GM12878 (cell line): ENCODE measurements around the gene STYXL1. TPM values are rescaled to one million over a fixed set of nuclear protein-coding genes. Genes with fewer than 3 reads are reported as not detected.

Experiments
- ATAC-seq: fragments of 200-7000 bp; cut with Tn5 transposase; 3 replicates; pipeline ENCODE4 v1.9.1; 2020; ENCODE audit warnings: mild to moderate bottlenecking, moderate library complexity
- BruUV-seq: library from RNA; stranded (reverse); fragments of 400-500 nt; replicated peaks from 2 replicates; lab custom pipeline; 2021; lab: Mats Ljungman, UMichigan
- CTCF ChIA-PET: fragments of 300-600 bp; sonication (Branson Sonifier 250); formaldehyde crosslinking; extraction: SDS; loops from one replicate; lab custom pipeline; 2021; ENCODE audit warnings: inconsistent platforms; lab: Yijun Ruan, JAX
- POLR2A ChIA-PET: fragments of 350-600 bp; formaldehyde crosslinking; extraction: SDS; loops from one replicate; lab custom pipeline; 2021; ENCODE audit warnings: inconsistent platforms; lab: Charles Lee
- RAD21 ChIA-PET: fragments of 300-600 bp; sonication (Branson Sonifier 250); formaldehyde crosslinking; loops from one replicate; lab custom pipeline; 2023; ENCODE audit warnings: antibody characterized with exemption; ENCODE audit not compliant: unreplicated experiment; lab: Charles Lee
- SMC1A ChIA-PET: fragments of 300-600 bp; sonication (Branson Sonifier 250); formaldehyde crosslinking; loops from one replicate; lab custom pipeline; 2023; ENCODE audit not compliant: unreplicated experiment, uncharacterized antibody; lab: Charles Lee
- DNase-seq: peaks from one replicate; pipeline ENCODE4 v3.0.0-alpha.2; 2011; ENCODE audit warnings: low read depth, low spot score
- FAIRE-seq: peaks from 3 replicates; lab custom pipeline; 2011; peaks lifted over from hg19 to GRCh38; lab: Jason Lieb, UNC
- H2AFZ ChIP-seq: 2 replicates; pipeline ENCODE4 v1.6.0; 2011; ENCODE audit warnings: low read depth, low read length, control low read depth; ENCODE audit not compliant: control insufficient read depth
- H3K27ac ChIP-seq: 2 replicates; pipeline ENCODE4 v1.5.1; 2011; ENCODE audit warnings: control low read depth; ENCODE audit not compliant: control insufficient read depth, insufficient read depth
- H3K27me3 ChIP-seq, 2 experiments: replicated peaks in 1 of 2; 2 replicates each; pipeline versions ENCODE4 v1.6.0 to v1.6.1; 2011; ENCODE audit warnings: low read length in 1 of 2; ENCODE audit not compliant: control insufficient read depth in 2 of 2, insufficient read depth in 2 of 2
- H3K36me3 ChIP-seq, 2 experiments: 2 replicates each; pipeline ENCODE4 v1.5.1; 2011; ENCODE audit warnings: low read length in 1 of 2; ENCODE audit not compliant: control insufficient read depth in 2 of 2, insufficient read depth in 2 of 2
- H3K4me1 ChIP-seq: 2 replicates; pipeline ENCODE4 v1.6.1; 2011; ENCODE audit warnings: mild to moderate bottlenecking, low read length, moderate library complexity, mixed read lengths; ENCODE audit not compliant: control insufficient read depth, insufficient read depth
- H3K4me2 ChIP-seq: 2 replicates; pipeline ENCODE4 v1.6.0; 2011; ENCODE audit warnings: control low read depth; ENCODE audit not compliant: control insufficient read depth, insufficient read depth
- H3K4me3 ChIP-seq: fragments of 200-600 bp; sonication (generic); 2 replicates; pipeline ENCODE4 v1.5.1; 2016
- H3K79me2 ChIP-seq: 2 replicates; pipeline ENCODE4 v1.6.0; 2011; ENCODE audit warnings: low read length; ENCODE audit not compliant: control insufficient read depth, insufficient read depth
- H3K9ac ChIP-seq: 2 replicates; pipeline ENCODE4 v1.8.0; 2011; ENCODE audit warnings: low read length, control low read depth, mixed read lengths; ENCODE audit not compliant: control insufficient read depth, insufficient read depth
- H3K9me3 ChIP-seq: replicated peaks from 3 replicates; pipeline ENCODE4 v1.5.1; 2011; ENCODE audit warnings: mild to moderate bottlenecking, low read length; ENCODE audit not compliant: control insufficient read depth, insufficient read depth
- H4K20me1 ChIP-seq: 2 replicates; pipeline ENCODE4 v1.6.0; 2011; ENCODE audit not compliant: control insufficient read depth, insufficient read depth
- BCL3 ChIP-seq: IDR thresholded peaks from 2 replicates; pipeline ENCODE4 v1.6.1; 2011; ENCODE audit warnings: borderline replicate concordance, low read depth, mild to moderate bottlenecking, moderate library complexity, low read length; ENCODE audit not compliant: insufficient read depth, poor library complexity, severe bottlenecking
- CBFB ChIP-seq: IDR thresholded peaks from 2 replicates; pipeline ENCODE4 v1.6.1; 2016; ENCODE audit warnings: antibody characterized with exemption, low read depth
- CBX5 ChIP-seq: sonication (generic); IDR thresholded peaks from 2 replicates; pipeline ENCODE4 v1.6.1; 2016; ENCODE audit warnings: low read depth, moderate library complexity, mild to moderate bottlenecking, inconsistent platforms
- E2F8 ChIP-seq: fragments of 450-650 bp; IDR thresholded peaks from 2 replicates; pipeline ENCODE4 v1.6.1; 2018; ENCODE audit warnings: mild to moderate bottlenecking, low read depth, moderate library complexity; ENCODE audit not compliant: partially characterized antibody
- EGR1 ChIP-seq, 2 experiments: IDR thresholded peaks; 1 replicate in 1 of 2; 2 replicates in 1 of 2; pipeline ENCODE4 v1.6.1; 2011 to 2012; ENCODE audit warnings: low read depth in 2 of 2, low read length in 2 of 2, borderline replicate concordance in 1 of 2, mild to moderate bottlenecking in 1 of 2, moderate library complexity in 1 of 2
- ESRRA ChIP-seq: IDR thresholded peaks from 2 replicates; pipeline ENCODE4 v1.6.1; 2012; ENCODE audit warnings: mild to moderate bottlenecking, low read length, improper control_type of control experiment
- HDGF ChIP-seq: fragments of 450-650 bp; IDR thresholded peaks from 2 replicates; pipeline ENCODE4 v1.6.1; 2016; ENCODE audit warnings: antibody characterized with exemption
- KDM1A ChIP-seq: fragments of 200-600 bp; sonication (generic); IDR thresholded peaks from 2 replicates; pipeline ENCODE4 v1.6.1; 2016; ENCODE audit warnings: borderline replicate concordance
- KLF5 ChIP-seq: fragments of 450-650 bp; IDR thresholded peaks from 2 replicates; pipeline ENCODE4 v1.6.1; 2014; ENCODE audit warnings: mild to moderate bottlenecking; ENCODE audit not compliant: partially characterized antibody
- PBX3 ChIP-seq: IDR thresholded peaks from 2 replicates; pipeline ENCODE4 v1.6.1; 2011; ENCODE audit warnings: mild to moderate bottlenecking, low read depth, low read length, moderate library complexity; ENCODE audit not compliant: insufficient replicate concordance
- POLR2AphosphoS5 ChIP-seq: IDR thresholded peaks from 2 replicates; pipeline ENCODE4 v1.6.1; 2011; ENCODE audit warnings: mild to moderate bottlenecking, low read length, inconsistent platforms
- RFX5 ChIP-seq: IDR thresholded peaks from 2 replicates; pipeline ENCODE4 v1.6.1; 2011; ENCODE audit warnings: low read depth, low read length, improper control_type of control experiment
- SP1 ChIP-seq: IDR thresholded peaks from one replicate; pipeline ENCODE4 v1.6.1; 2011; ENCODE audit warnings: low read depth, low read length
- SRF ChIP-seq, 2 experiments: IDR thresholded peaks; 2 replicates each; pipeline ENCODE4 v1.6.1; 2011; ENCODE audit warnings: low read depth in 2 of 2, low read length in 2 of 2, mild to moderate bottlenecking in 1 of 2, moderate library complexity in 1 of 2
- USF2 ChIP-seq: IDR thresholded peaks from 2 replicates; pipeline ENCODE4 v1.6.1; 2011; ENCODE audit warnings: low read depth, low read length, improper control_type of control experiment, borderline replicate concordance
- ZBTB33 ChIP-seq: fragments of 450-650 bp; IDR thresholded peaks from 2 replicates; pipeline ENCODE4 v1.6.1; 2017; ENCODE audit warnings: mild to moderate bottlenecking
- ZNF622 ChIP-seq: fragments of 450-650 bp; IDR thresholded peaks from 2 replicates; pipeline ENCODE4 v1.6.1; 2017; ENCODE audit warnings: mild to moderate bottlenecking, inconsistent platforms
- ZZZ3 ChIP-seq: IDR thresholded peaks from 2 replicates; pipeline ENCODE4 v1.6.1; 2011; ENCODE audit warnings: low read depth; ENCODE audit not compliant: control insufficient read depth, insufficient read length
- WGBS: methylation state at CpG from one replicate; pipeline ENCODE4 v1.1.6; 2016; ENCODE audit warnings: low lambda C conversion rate; ENCODE audit not compliant: insufficient replicate concordance, insufficient coverage; ENCODE audit errors: missing lambda C conversion rate; 5-methylcytosine and 5-hydroxymethylcytosine counted together
- in situ Hi-C: fragments of 300-500 bp; cut with MboI; formaldehyde crosslinking; loops from 9 replicates; pipeline ENCODE4 v1.14.3; 2018; ENCODE audit warnings: mixed read lengths
- intact Hi-C: fragments of 100-400 bp; cut with micrococcal nuclease; formaldehyde crosslinking; loops from one replicate; pipeline ENCODE4 v1.14.2; 2022; ENCODE audit not compliant: unreplicated experiment
- polyA plus RNA-seq, 11 experiments: library from polyadenylated mRNA; depleted of rRNA in 4 of 11; unstranded in 6 of 11; stranded (reverse) in 5 of 11; fragments of >200 nt; fragmentation: Nextera tagmentation in 4 of 11; fragmentation: Illumina TruSeq in 1 of 11; extraction: Ambion mirVana in 4 of 11; extraction: Trizol in 1 of 11; gene quantifications; 1 replicate in 1 of 11; 2 replicates in 10 of 11; pipeline versions ENCODE4 v1.2.1 to v1.2.3, GENCODE V29; 2011 to 2016; ENCODE audit warnings: inconsistent platforms in 2 of 11, missing spikeins in 2 of 11, low read depth in 1 of 11
- total RNA-seq, 4 experiments: library from RNA; depleted of rRNA in 3 of 4; stranded (reverse); fragments of >200 nt in 3 of 4; fragmentation: Illumina TruSeq in 1 of 4; extraction: Trizol in 1 of 4; gene quantifications; 2 replicates each; pipeline versions ENCODE4 v1.2.1 to v1.2.3, GENCODE V29; 2013 to 2021

Gene STYXL1
- total and polyA plus RNA-seq, 10 of the 15 experiments (the other 5 are each of a cell fraction or from before 2014, with no cell fraction given): 18.4 to 65.9 (median 40.7) TPM

- SMC1A ChIA-PET: no interaction called here
Observed at GRCh38 chr7:76076995-76077394, 29.2 kb upstream of the STYXL1 start.

More at GRCh38 chr7:76076995-76077394, 29.2 kb upstream of the STYXL1 start:
- no peaks in the 10 kb centered on the region for H3K4me1 ChIP-seq
- H3K79me2 ChIP-seq: no peaks in the 10 kb centered on the region
- H3K4me2 ChIP-seq: no peak overlapping the region
- no peaks in the 10 kb centered on the region for H4K20me1 ChIP-seq
- DNase-seq: no peak
- TF ChIP-seq SRF (IDR thresholded peaks at IDR 0.05; ENCODE audit: low read depth in 2 of 2, low read length in 2 of 2) (no peak), POLR2AphosphoS5 (no peak), KLF5 (no peak), CBX5 (no peak), KDM1A (no peak), EGR1 (IDR thresholded peaks at IDR 0.05; ENCODE audit: borderline replicate concordance in 1 of 2, low read depth in 2 of 2, low read length in 2 of 2) (no peak), RFX5 (no peak), ESRRA (no peak), USF2 (no peak), ZBTB33 (no peak), BCL3 (no peak), PBX3 (no peak), ZZZ3 (no peak), CBFB (no peak), ZNF622 (no peak), E2F8 (no peak), SP1 (no peak), HDGF (no peak)
- ChIA-PET RAD21 (no interaction called here), POLR2A (no interaction called here), CTCF (no interaction called here)
- no TSS peak for BruUV-seq
- 65% methylated on average over 6 of the region's 6 CpGs for WGBS
- H3K36me3 ChIP-seq: no peaks in the 10 kb centered on the region
- no peaks in the 10 kb centered on the region; the same call in 2 of the 3 replicates for H3K9me3 ChIP-seq
- H3K27me3 ChIP-seq: no peaks in the 10 kb centered on the region
- H3K9ac ChIP-seq: no peak overlapping the region
- intact Hi-C loops: no loop called here
- no peak overlapping the region for H3K27ac ChIP-seq
- in situ Hi-C loops: no loop called here
- no peak for ATAC-seq
- no peak for FAIRE-seq
- H2AFZ ChIP-seq: no peak overlapping the region
- no peak overlapping the region for H3K4me3 ChIP-seq
